ENCODE data around the gene FILIP1.

The FILIP1 gene

DNA sequence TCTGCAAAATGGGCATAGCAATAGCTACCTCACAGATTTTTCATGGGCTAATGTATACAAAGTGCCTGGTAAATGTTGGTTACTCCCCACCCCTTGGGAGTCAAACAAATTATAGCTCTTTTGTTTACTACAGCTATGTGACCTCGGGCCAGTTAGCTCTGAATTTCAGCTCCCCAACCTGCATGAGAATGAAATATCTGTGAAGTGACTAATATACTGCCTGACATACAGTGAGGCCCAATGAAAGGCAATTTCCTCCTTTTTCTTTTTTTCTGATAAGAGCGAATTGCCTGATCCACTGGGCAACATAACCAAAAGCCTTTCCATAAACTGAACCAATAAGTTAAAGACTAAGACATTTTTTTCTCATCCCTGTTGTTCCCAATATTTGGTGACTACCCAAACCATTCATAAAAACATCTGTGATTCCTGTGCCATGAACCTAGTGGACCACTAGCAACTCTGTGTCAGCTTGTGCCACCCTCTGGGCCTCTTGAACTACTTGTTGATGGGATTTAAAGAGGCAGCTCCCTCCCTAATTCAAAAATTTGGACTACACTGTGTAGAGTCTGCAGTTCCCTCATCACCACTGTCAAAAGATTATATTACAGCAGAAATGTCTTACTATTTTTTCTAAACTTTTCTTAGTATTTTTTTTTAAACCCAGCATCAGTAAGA is 117.1 kb downstream of the FILIP1 start:
- no peaks in the 10 kb centered on the region for H3K27me3 ChIP-seq (ENCODE audit: control insufficient read depth in 5 of 5, insufficient read depth in 4 of 5, low read length in 5 of 5)
- no peak overlapping the region for H3K27ac ChIP-seq (ENCODE audit: low read depth, low read length)
- no peaks in the 10 kb centered on the region for H3K4me1 ChIP-seq (ENCODE audit: control insufficient read depth in 5 of 5, insufficient read depth in 5 of 5, low read length in 5 of 5)
- no peaks in the 10 kb centered on the region for H3K36me3 ChIP-seq (ENCODE audit: control insufficient read depth in 5 of 5, insufficient read depth in 5 of 5, low read length in 5 of 5)
- no peak overlapping the region for H3K4me3 ChIP-seq (ENCODE audit: low read depth in 1 of 5, low read length in 5 of 5)
- no peaks in the 10 kb centered on the region for H3K9me3 ChIP-seq (ENCODE audit: control insufficient read depth in 5 of 5, low read length in 5 of 5)
- no peak overlapping the region for H3K9ac ChIP-seq (ENCODE audit: low read length in 5 of 5)

DNA sequence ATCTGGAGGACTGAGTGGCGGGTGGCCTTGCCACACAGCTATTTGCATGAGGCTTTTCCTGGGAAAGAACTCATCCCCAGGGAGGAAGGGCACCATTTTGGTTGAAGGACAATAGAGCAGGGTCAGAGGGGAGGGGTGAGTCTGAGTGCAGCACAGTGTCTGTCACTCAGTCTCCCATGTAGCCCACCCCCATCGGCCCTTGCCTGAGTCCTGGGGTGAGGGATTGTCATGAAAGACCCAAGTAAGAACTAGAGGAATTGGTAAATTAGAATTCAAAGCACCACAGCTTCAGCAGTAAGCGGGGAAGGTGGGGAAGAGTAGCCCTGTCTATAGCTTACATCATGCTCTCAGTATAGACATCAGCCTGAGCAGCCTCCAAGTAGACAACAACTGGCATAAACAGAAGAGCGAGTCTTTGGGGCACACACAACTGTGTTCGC is 118.6 kb downstream of the FILIP1 start:
- H3K4me1 ChIP-seq (ENCODE audit: control insufficient read depth in 5 of 5, insufficient read depth in 5 of 5, low read length in 5 of 5) = no peaks in the 10 kb centered on the region

DNA sequence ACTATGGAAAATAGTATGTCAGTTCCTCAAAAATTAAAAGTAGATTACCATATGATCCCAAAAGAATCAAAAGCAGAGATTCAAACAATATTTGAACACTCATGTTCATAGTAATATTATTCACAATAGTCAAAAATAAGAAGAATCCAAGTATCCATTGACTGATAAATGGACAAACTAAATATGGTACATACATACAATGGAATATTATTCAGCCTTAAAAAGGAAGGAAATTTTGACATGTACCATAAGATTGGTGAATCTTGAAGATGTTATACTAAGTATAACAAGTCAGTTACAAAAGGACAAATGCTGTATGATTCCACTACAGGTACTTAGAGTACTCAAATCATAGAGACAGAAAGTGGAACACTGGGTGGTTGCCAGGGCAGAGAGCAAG is 120.7 kb downstream of the FILIP1 start:
- Histone ChIP-seq H3K4me1 (ENCODE audit: control insufficient read depth in 5 of 5, insufficient read depth in 5 of 5, low read length in 5 of 5) (peaks cover 4 to 10% (median 7%) of the 10 kb centered on the region in 5 donors), H3K9ac (ENCODE audit: low read length in 5 of 5) (no peak overlapping the region), H3K27me3 (ENCODE audit: control insufficient read depth in 5 of 5, insufficient read depth in 4 of 5, low read length in 5 of 5) (no peaks in the 10 kb centered on the region)

More for the DNA sequence above, 118.6 kb downstream of the FILIP1 start:
- no peaks in the 10 kb centered on the region for H3K27me3 ChIP-seq (ENCODE audit: control insufficient read depth in 5 of 5, insufficient read depth in 4 of 5, low read length in 5 of 5)
- no peak overlapping the region for H3K4me3 ChIP-seq (ENCODE audit: low read depth in 1 of 5, low read length in 5 of 5)
- H3K36me3 ChIP-seq (ENCODE audit: control insufficient read depth in 5 of 5, insufficient read depth in 5 of 5, low read length in 5 of 5) = no peaks in the 10 kb centered on the region
- no peak overlapping the region for H3K9ac ChIP-seq (ENCODE audit: low read length in 5 of 5)
- no peaks in the 10 kb centered on the region for H3K9me3 ChIP-seq (ENCODE audit: control insufficient read depth in 5 of 5, low read length in 5 of 5)
- H3K27ac ChIP-seq (ENCODE audit: low read depth, low read length) = no peak overlapping the region

DNA sequence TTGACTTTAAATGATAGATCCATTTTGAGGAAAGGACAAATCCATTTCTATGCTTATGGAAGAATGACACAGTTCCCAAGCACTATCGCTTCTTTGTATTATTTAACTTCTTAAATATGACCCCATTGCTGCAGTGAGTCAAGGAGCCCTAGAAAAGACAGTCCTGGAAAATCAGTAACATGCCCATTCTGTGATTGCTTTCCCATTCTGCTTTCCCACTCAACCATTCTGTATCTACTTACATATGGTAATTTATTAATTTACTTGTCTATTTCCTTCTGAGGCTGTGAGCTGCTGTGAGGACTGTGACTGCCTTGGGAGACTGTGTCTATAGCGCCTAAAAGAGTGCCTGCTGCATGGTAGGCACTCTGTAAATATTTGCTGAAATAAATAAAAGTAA is 123.6 kb downstream of the FILIP1 start:
- Histone ChIP-seq H3K4me3 (ENCODE audit: low read depth in 1 of 5, low read length in 5 of 5) (no peak overlapping the region), H3K27me3 (ENCODE audit: control insufficient read depth in 5 of 5, insufficient read depth in 4 of 5, low read length in 5 of 5) (no peaks in the 10 kb centered on the region), H3K9ac (ENCODE audit: low read length in 5 of 5) (no peak overlapping the region), H3K9me3 (ENCODE audit: control insufficient read depth in 5 of 5, low read length in 5 of 5) (no peaks in the 10 kb centered on the region), H3K36me3 (ENCODE audit: control insufficient read depth in 5 of 5, insufficient read depth in 5 of 5, low read length in 5 of 5) (no peaks in the 10 kb centered on the region), H3K4me1 (ENCODE audit: control insufficient read depth in 5 of 5, insufficient read depth in 5 of 5, low read length in 5 of 5) (peaks cover 4 to 10% (median 7%) of the 10 kb centered on the region in 5 donors), H3K27ac (ENCODE audit: low read depth, low read length) (no peak overlapping the region)

More for the DNA sequence above, 120.7 kb downstream of the FILIP1 start:
- H3K27ac ChIP-seq (ENCODE audit: low read depth, low read length) = no peak overlapping the region
- no peaks in the 10 kb centered on the region for H3K36me3 ChIP-seq (ENCODE audit: control insufficient read depth in 5 of 5, insufficient read depth in 5 of 5, low read length in 5 of 5)
- no peak overlapping the region for H3K4me3 ChIP-seq (ENCODE audit: low read depth in 1 of 5, low read length in 5 of 5)
- H3K9me3 ChIP-seq (ENCODE audit: control insufficient read depth in 5 of 5, low read length in 5 of 5) = no peaks in the 10 kb centered on the region

DNA sequence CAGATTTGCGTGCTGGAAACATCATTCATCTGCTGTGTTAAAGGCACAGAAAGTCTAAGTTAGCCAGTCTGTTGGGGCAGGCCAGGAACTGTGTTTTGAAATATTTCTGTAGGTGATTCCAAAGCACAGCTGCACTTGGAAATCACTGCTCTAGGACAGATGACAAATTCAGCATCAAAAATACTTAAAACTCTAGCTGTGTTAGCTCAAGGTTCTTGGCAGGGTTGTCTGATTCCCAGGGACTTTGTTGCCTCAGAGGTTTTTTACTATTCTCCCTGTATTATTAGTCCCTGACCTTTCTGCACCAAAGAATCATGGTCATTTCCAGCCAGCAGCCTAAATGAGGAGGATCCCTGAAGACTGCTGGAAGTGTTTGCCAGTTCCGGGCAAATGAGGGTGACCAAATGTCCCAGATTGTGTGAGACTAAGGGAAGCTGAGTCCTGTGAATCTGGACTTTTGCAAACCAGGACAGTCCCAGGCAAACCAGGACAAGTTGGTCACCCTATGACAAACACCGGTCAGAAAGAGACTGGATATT is 124.7 kb downstream of the FILIP1 start:
- Histone ChIP-seq H3K4me1 (ENCODE audit: control insufficient read depth in 5 of 5, insufficient read depth in 5 of 5, low read length in 5 of 5) (peaks cover 4 to 10% (median 7%) of the 10 kb centered on the region in 5 donors), H3K9me3 (ENCODE audit: control insufficient read depth in 5 of 5, low read length in 5 of 5) (no peaks in the 10 kb centered on the region), H3K27ac (ENCODE audit: low read depth, low read length) (peak overlapping the region; percentile 21), H3K27me3 (ENCODE audit: control insufficient read depth in 5 of 5, insufficient read depth in 4 of 5, low read length in 5 of 5) (no peaks in the 10 kb centered on the region), H3K36me3 (ENCODE audit: control insufficient read depth in 5 of 5, insufficient read depth in 5 of 5, low read length in 5 of 5) (no peaks in the 10 kb centered on the region), H3K9ac (ENCODE audit: low read length in 5 of 5) (no peak overlapping the region), H3K4me3 (ENCODE audit: low read depth in 1 of 5, low read length in 5 of 5) (no peak overlapping the region)

DNA sequence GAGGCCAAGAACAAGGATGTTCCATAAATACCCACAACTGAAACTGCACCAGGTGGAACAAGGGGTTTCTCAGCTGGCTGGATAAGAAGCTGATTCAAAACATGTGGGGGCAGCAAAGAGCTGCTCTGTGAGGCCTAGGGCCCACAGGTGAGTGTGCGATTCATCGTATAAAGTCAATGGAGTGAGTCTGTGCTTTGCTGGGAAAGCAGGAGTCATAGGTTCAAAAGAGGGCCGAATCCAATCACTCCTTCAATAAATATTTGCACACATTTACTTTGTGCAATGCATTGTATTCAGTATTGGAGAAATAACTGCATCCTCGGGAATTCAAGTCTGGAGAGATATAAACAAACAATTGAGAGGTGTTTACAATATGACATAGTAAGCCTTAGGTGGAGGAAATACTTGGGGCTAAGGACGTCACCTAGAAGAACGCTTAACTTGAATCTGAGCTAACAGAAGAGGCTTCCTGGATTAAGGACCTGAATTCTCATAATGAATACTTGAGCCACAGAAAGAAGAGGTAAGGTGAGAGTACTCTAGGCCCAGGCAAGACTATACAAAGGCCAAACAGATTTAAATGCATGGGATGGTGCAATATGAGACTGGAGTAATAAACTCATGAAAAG is 125.3 kb downstream of the FILIP1 start:
- H3K27me3 ChIP-seq (ENCODE audit: control insufficient read depth in 5 of 5, insufficient read depth in 4 of 5, low read length in 5 of 5) = no peaks in the 10 kb centered on the region
- no peaks in the 10 kb centered on the region for H3K36me3 ChIP-seq (ENCODE audit: control insufficient read depth in 5 of 5, insufficient read depth in 5 of 5, low read length in 5 of 5)
- H3K9ac ChIP-seq (ENCODE audit: low read length in 5 of 5) = no peak overlapping the region
- H3K9me3 ChIP-seq (ENCODE audit: control insufficient read depth in 5 of 5, low read length in 5 of 5) = no peaks in the 10 kb centered on the region
- H3K27ac ChIP-seq (ENCODE audit: low read depth, low read length) = no peak overlapping the region
- H3K4me1 ChIP-seq (ENCODE audit: control insufficient read depth in 5 of 5, insufficient read depth in 5 of 5, low read length in 5 of 5) = peaks cover 4 to 10% (median 7%) of the 10 kb centered on the region in 5 donors
- no peak overlapping the region for H3K4me3 ChIP-seq (ENCODE audit: low read depth in 1 of 5, low read length in 5 of 5)

DNA sequence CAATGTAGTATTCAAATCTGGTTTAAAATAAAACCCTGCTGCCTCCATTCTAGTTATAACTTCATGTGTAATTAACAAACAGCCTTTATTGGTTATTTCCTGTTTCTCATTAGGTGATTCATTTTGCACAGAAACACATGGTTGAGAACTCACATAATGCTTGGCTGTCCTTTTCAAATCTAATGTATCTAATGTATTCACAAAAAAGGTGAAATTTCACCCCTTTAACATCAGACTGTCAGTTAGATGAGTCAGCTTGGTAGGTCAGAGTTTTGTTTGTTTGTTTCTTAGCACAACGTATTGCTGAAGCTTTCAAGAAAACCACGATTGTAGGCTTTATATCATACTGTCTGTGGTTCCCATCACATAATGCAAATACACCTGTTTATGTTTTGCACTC is 130.3 kb downstream of the FILIP1 start:
- peaks cover 0 to 5% (median 2%) of the 10 kb centered on the region in 5 donors for H3K36me3 ChIP-seq (ENCODE audit: control insufficient read depth in 5 of 5, insufficient read depth in 5 of 5, low read length in 5 of 5)
- H3K4me3 ChIP-seq (ENCODE audit: low read depth in 1 of 5, low read length in 5 of 5) = no peak overlapping the region
- no peak overlapping the region for H3K27ac ChIP-seq (ENCODE audit: low read depth, low read length)
- H3K27me3 ChIP-seq (ENCODE audit: control insufficient read depth in 5 of 5, insufficient read depth in 4 of 5, low read length in 5 of 5) = no peaks in the 10 kb centered on the region
- H3K9me3 ChIP-seq (ENCODE audit: control insufficient read depth in 5 of 5, low read length in 5 of 5) = no peaks in the 10 kb centered on the region
- peaks cover 0 to 4% (median 0%) of the 10 kb centered on the region in 5 donors for H3K4me1 ChIP-seq (ENCODE audit: control insufficient read depth in 5 of 5, insufficient read depth in 5 of 5, low read length in 5 of 5)
- H3K9ac ChIP-seq (ENCODE audit: low read length in 5 of 5) = no peak overlapping the region

DNA sequence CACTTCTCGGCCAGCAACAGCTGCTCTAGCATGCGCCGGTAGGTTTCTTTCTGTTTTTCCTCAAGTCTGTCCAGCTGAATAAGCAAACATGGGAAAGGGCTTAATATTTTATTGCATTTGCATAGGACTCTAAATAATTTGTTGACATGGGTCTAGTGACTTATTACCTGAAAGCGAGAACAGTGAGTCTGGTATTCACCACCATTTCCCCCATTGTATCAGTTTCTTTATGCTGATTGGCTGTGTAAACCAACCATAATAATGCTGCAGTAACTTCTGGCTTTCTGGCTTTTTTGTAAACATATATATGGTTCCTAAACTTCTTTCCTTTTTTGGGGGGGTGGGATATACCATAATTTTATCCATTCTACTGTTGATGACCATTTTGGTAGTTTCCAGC is 140.0 kb downstream of the FILIP1 start:
- Histone ChIP-seq H3K27ac (ENCODE audit: low read depth, low read length) (no peak overlapping the region), H3K9me3 (ENCODE audit: control insufficient read depth in 5 of 5, low read length in 5 of 5) (no peaks in the 10 kb centered on the region), H3K36me3 (ENCODE audit: control insufficient read depth in 5 of 5, insufficient read depth in 5 of 5, low read length in 5 of 5) (peaks cover 0 to 10% (median 3%) of the 10 kb centered on the region in 5 donors), H3K27me3 (ENCODE audit: control insufficient read depth in 5 of 5, insufficient read depth in 4 of 5, low read length in 5 of 5) (peaks cover 0 to 3% (median 0%) of the 10 kb centered on the region in 5 donors), H3K4me3 (ENCODE audit: low read depth in 1 of 5, low read length in 5 of 5) (no peak overlapping the region), H3K9ac (ENCODE audit: low read length in 5 of 5) (no peak overlapping the region), H3K4me1 (ENCODE audit: control insufficient read depth in 5 of 5, insufficient read depth in 5 of 5, low read length in 5 of 5) (peaks cover 0 to 11% (median 9%) of the 10 kb centered on the region in 5 donors)

DNA sequence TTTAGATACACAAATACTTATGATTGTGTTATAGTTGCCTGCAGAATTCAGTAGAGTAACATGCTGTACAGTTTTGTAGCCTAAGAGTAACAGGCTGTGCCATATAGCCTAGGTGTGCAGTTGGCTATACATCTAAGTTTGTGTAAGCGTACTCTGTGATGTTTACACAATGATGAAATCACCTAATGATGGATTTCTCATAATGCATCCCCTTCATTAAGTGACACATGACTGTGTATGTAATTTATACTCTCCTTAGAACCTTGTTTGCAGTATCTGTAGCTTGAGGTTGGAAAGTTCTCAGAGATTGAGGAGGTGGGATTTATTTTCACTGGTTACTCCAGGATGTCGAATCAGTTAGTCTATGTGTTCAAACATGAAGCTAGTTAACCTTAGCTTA is 142.0 kb downstream of the FILIP1 start:
- Histone ChIP-seq H3K36me3 (ENCODE audit: control insufficient read depth in 5 of 5, insufficient read depth in 5 of 5, low read length in 5 of 5) (peaks cover 0 to 10% (median 3%) of the 10 kb centered on the region in 5 donors), H3K9me3 (ENCODE audit: control insufficient read depth in 5 of 5, low read length in 5 of 5) (no peaks in the 10 kb centered on the region), H3K9ac (ENCODE audit: low read length in 5 of 5) (no peak overlapping the region), H3K27ac (ENCODE audit: low read depth, low read length) (no peak overlapping the region), H3K4me3 (ENCODE audit: low read depth in 1 of 5, low read length in 5 of 5) (no peak overlapping the region), H3K27me3 (ENCODE audit: control insufficient read depth in 5 of 5, insufficient read depth in 4 of 5, low read length in 5 of 5) (peaks cover 0 to 3% (median 0%) of the 10 kb centered on the region in 5 donors), H3K4me1 (ENCODE audit: control insufficient read depth in 5 of 5, insufficient read depth in 5 of 5, low read length in 5 of 5) (peaks cover 0 to 11% (median 9%) of the 10 kb centered on the region in 5 donors)

DNA sequence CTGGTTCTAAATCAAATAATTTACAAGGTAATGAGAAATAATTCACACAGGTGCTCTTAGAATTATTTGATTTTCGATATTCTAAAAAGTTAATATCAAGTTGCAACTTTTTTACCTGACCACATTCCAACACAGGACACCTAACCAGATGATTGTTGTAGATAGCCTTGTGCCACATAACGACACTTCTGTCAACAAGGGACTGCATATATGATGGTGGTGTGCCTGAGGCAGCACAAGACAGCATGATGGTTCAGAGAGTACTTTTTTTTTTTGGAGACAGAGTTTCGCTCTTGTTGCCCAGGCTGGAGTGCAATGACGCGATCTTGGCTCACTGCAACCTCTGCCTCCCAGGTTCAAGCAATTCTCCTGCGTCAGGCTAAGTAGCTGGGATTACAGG is 142.8 kb downstream of the FILIP1 start:
- no peaks in the 10 kb centered on the region for H3K9me3 ChIP-seq (ENCODE audit: control insufficient read depth in 5 of 5, low read length in 5 of 5)
- H3K27me3 ChIP-seq (ENCODE audit: control insufficient read depth in 5 of 5, insufficient read depth in 4 of 5, low read length in 5 of 5) = peaks cover 0 to 3% (median 0%) of the 10 kb centered on the region in 5 donors
- H3K4me1 ChIP-seq (ENCODE audit: control insufficient read depth in 5 of 5, insufficient read depth in 5 of 5, low read length in 5 of 5) = peaks cover 0 to 11% (median 9%) of the 10 kb centered on the region in 5 donors
- peaks cover 0 to 10% (median 3%) of the 10 kb centered on the region in 5 donors for H3K36me3 ChIP-seq (ENCODE audit: control insufficient read depth in 5 of 5, insufficient read depth in 5 of 5, low read length in 5 of 5)
- no peak overlapping the region for H3K4me3 ChIP-seq (ENCODE audit: low read depth in 1 of 5, low read length in 5 of 5)
- no peak overlapping the region for H3K27ac ChIP-seq (ENCODE audit: low read depth, low read length)
- no peak overlapping the region for H3K9ac ChIP-seq (ENCODE audit: low read length in 5 of 5)

Data from subcutaneous abdominal adipose tissue (tissue), 5 donors.